ENCODE measurements around the gene ATP1A3. TPM values are rescaled to one million over a fixed set of nuclear protein-coding genes. Genes with fewer than 3 reads are reported as not detected.
"Not testable (repeated sequence)": the region's sequence is repeated elsewhere in the genome, so short reads cannot be mapped to it uniquely, and the experiment has no call there.

The ATP1A3 gene
- total RNA-seq, 1 donor from 2014 or later = 1.8 TPM

DNA sequence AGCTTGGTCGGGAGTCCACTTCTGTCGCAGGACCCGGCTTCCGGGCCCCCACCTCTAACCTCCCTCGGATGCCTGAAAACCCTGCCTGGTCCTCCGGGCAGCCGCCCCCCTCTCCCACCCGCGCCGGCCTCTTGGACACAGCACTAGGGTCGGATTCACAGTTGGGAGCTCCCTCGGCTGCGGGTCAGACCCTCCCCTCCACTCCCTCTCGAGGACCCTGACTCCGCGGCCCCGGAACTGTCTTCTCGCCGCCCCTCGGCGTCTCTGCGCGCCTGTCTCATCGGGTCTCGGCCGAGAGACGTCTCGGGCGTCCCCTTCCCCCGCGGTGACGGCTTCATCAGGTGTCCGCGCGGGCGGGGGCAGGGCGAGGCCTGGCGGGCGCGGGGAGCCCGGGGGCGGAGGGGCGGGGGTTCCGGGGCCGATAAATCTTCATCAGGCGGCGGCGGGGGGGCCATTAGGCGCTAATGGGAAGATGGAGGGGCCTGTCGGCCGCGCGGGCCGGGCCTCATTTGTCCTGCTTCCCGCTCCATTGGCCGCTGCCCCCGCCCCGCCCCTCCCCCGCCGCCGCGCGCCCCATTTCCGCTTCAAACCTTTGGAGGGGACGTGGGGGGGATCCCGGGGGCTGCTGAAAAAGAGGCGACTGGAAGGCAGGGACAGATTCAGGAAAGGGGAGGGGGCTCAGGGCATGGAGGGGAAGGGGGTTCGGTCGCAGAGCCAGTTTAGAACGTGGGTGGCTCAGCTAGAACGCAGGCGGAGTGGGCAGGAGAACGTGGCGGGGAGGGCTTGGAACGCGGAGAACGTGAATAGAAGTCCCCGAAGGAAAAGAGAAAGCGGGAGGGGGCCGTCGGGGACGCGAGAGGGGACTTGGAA, 53.9 kb downstream of the ATP1A3 start:
- ChIA-PET POLR2A (interaction anchor here (0.6 to 10.0 kb wide), 4 partner anchors 56 to 145 kb away, joined by 4 to 189 read pairs (median 6); partner anchors contain the start of genes CD79A and RPS19), CTCF (no interaction called here)
- intact Hi-C loops (cut with micrococcal nuclease) = no loop called here
- peak; percentile 51 for ATAC-seq (ENCODE audit: low read depth)
- DNase-seq = peak; percentile 50
- H3K27ac Mint-ChIP-seq = peak overlapping the region; percentile 87
- no peaks in the 10 kb centered on the region for H3K9me3 Mint-ChIP-seq
- peak overlapping the region; percentile 89 for H3K4me3 Mint-ChIP-seq
- TF ChIP-seq, protein P1, sequence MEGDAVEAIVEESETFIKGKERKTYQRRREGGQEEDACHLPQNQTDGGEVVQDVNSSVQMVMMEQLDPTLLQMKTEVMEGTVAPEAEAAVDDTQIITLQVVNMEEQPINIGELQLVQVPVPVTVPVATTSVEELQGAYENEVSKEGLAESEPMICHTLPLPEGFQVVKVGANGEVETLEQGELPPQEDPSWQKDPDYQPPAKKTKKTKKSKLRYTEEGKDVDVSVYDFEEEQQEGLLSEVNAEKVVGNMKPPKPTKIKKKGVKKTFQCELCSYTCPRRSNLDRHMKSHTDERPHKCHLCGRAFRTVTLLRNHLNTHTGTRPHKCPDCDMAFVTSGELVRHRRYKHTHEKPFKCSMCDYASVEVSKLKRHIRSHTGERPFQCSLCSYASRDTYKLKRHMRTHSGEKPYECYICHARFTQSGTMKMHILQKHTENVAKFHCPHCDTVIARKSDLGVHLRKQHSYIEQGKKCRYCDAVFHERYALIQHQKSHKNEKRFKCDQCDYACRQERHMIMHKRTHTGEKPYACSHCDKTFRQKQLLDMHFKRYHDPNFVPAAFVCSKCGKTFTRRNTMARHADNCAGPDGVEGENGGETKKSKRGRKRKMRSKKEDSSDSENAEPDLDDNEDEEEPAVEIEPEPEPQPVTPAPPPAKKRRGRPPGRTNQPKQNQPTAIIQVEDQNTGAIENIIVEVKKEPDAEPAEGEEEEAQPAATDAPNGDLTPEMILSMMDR (IDR thresholded peaks at IDR 0.05) = no peak
- H3K27me3 Mint-ChIP-seq = no peaks in the 10 kb centered on the region
- H3K4me1 Mint-ChIP-seq = peaks cover 63% of the 10 kb centered on the region
- no peaks in the 10 kb centered on the region for H3K36me3 Mint-ChIP-seq (ENCODE audit: low read depth)

DNA sequence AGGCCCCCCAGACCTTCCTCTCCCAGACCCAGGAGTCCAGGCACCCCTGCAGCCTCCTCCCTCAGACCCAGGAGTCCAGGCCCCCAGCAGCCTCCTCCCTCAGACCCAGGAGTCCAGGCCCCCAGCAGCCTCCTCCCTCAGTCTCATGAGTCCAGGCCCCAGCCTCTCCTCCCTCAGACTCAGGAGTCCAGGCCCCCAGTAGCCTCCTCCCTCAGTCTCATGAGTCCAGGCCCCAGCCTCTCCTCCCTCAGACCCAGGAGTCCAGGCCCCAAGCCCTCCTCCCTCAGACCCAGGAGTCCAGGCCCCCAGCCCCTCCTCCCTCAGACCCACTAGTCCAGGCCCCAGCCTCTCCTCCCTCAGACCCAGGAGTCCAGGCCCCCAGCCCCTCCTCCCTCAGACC, 54.8 kb downstream of the ATP1A3 start:
- ATAC-seq (ENCODE audit: low read depth) = not testable (repeated sequence)
- POLR2A ChIA-PET = interaction anchor here (1.7 to 10.0 kb wide), 2 partner anchors 64 to 79 kb away, joined by 8 to 189 read pairs; partner anchors contain the start of genes CD79A and RPS19

DNA sequence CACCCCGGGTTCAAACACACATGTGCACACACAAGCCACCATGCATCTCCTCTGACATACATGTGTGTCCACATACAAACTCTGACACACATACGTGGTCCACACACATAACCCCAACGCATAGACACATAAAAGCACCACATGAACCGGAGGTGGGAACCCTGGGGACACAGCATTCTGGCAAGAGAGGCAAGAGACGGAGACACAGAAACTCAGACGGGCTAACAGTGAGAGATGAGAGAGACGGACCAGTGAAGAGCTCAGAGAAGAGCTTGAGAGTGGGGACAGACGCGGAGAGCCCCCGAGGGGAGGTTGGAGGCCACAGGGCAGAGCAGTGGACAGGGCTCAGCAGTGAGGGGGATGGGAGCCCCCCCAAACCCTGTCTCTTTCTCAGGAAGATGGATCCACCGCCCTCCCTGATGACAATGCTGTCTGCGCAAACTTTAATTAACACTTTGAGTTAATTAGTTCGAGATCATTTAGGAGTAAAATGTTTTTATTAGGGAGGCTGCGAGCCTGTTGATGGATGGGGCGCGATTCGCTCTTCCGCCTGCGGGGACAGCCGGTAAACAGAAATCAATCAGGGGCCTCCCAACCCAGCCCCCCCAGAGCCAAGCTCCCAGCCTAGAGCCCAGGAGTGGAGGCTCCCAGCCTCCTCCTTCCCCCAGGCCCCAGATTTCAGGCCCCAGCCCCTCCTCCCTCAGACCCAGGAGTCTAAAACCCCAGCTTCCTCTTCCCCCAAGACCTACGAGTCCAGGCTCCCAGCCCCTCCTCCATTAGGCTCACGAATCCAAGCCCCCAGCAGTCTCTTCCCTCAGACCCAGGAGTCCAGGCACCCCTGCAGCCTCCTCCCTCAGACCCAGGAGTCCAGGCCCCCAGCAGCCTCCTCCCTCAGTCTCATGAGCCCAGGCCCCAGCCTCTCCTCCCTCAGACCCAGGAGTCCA, 56.2 kb downstream of the ATP1A3 start:
- Mint-ChIP-seq H3K36me3 (ENCODE audit: low read depth) (no peaks in the 10 kb centered on the region), H3K27ac (peak overlapping the region; percentile 41), H3K4me1 (peaks cover 59% of the 10 kb centered on the region), H3K4me3 (peak overlapping the region; percentile 48), H3K9me3 (no peaks in the 10 kb centered on the region), H3K27me3 (no peaks in the 10 kb centered on the region)
- TF ChIP-seq, protein P1 (IDR thresholded peaks at IDR 0.05) = no peak
- intact Hi-C loops (cut with micrococcal nuclease) = no loop called here
- POLR2A ChIA-PET = interaction anchor here (1.0 to 2.6 kb wide), 4 partner anchors 53 to 78 kb away, joined by 6 to 15 read pairs (median 6); partner anchors contain the start of genes CD79A and RPS19
- ATAC-seq (ENCODE audit: low read depth) (no peak), DNase-seq (no peak)
- CTCF ChIA-PET = interaction anchor here (1.1 to 2.0 kb wide), 4 partner anchors 8 to 78 kb away, joined by 3 to 9 read pairs (median 4); no protein-coding TSS in a partner anchor

More for the DNA sequence above, 54.8 kb downstream of the ATP1A3 start:
- H3K9me3 Mint-ChIP-seq; H3K36me3 Mint-ChIP-seq (ENCODE audit: low read depth); H3K27ac Mint-ChIP-seq; DNase-seq; intact Hi-C loops (cut with micrococcal nuclease); CTCF ChIA-PET; H3K27me3 Mint-ChIP-seq: not testable (repeated sequence)
- Mint-ChIP-seq H3K4me3 (peak overlapping the region; percentile 11), H3K4me1 (peaks cover 63% of the 10 kb centered on the region)

DNA sequence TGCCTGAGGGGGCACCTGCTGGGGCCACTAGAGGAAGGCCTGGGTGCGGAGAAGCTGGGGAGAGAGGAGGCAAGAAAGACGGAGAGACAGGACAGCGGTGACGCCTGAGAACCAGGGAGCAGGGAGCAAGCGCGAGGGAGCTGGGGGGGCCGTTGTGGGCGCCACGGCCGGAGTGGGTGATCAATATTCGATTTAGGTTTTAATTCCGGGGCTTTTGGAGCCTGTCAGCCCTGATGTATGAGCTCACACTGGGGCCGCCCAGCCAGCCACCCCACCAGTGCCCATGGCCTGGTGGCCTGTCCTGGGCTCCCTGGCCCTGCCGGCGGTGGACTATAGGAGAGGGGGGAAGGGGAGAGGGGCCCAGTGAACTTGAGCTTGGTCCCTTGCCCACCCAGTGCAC, 57.1 kb downstream of the ATP1A3 start:
- no peak for DNase-seq

More for the DNA sequence above, 57.1 kb downstream of the ATP1A3 start:
- no peaks in the 10 kb centered on the region for H3K9me3 Mint-ChIP-seq
- H3K27ac Mint-ChIP-seq = peak overlapping the region; percentile 24
- CTCF ChIA-PET = interaction anchor here (0.6 to 2.0 kb wide), 4 partner anchors 9 to 72 kb away, joined by 3 to 9 read pairs (median 4); no protein-coding TSS in a partner anchor
- H3K36me3 Mint-ChIP-seq (ENCODE audit: low read depth) = no peaks in the 10 kb centered on the region
- TF ChIP-seq, protein P1 (IDR thresholded peaks at IDR 0.05) = no peak
- ATAC-seq (ENCODE audit: low read depth) = no peak
- POLR2A ChIA-PET = interaction anchor here (0.5 to 2.6 kb wide), 6 partner anchors 8 to 96 kb away, joined by 6 to 15 read pairs (median 6); partner anchors contain the start of genes CD79A and RPS19
- intact Hi-C loops (cut with micrococcal nuclease) = no loop called here
- H3K27me3 Mint-ChIP-seq = no peaks in the 10 kb centered on the region
- H3K4me1 Mint-ChIP-seq = peaks cover 61% of the 10 kb centered on the region
- no peak overlapping the region for H3K4me3 Mint-ChIP-seq

All from activated B cell treated with CpG ODN at 0.5 μM for 24 hours (primary cell).